Esophagus squamous epithelium (tissue), 5 donors: ENCODE results near the gene OST4. TPM values are rescaled to one million over a fixed set of nuclear protein-coding genes. Genes with fewer than 3 reads are reported as not detected.

Source experiments
- DNase-seq: peaks from one replicate; lab custom pipeline; 2025; lab: John Stamatoyannopoulos, UW
- H3K27ac ChIP-seq, 4 donors: fragments of 200-600 bp; sonication (generic); one replicate each; pipeline ENCODE4 v1.5.1; 2016 to 2019; ENCODE audit warnings: mild to moderate bottlenecking in 1 of 4
- H3K27me3 ChIP-seq, 4 donors: fragments of 200-600 bp; sonication (generic); 1 replicate in 3 of 4; 2 replicates in 1 of 4; pipeline versions ENCODE4 v1.5.1 to v1.6.0; 2017 to 2021; ENCODE audit warnings: antibody characterized with exemption in 1 of 4
- H3K36me3 ChIP-seq, 3 donors: fragments of 200-600 bp; sonication (generic); one replicate each; pipeline ENCODE4 v1.5.1; 2016 to 2019
- H3K4me1 ChIP-seq, 3 donors: fragments of 200-600 bp; sonication (generic); one replicate each; pipeline ENCODE4 v1.5.1; 2017 to 2019
- H3K4me3 ChIP-seq, 4 donors: fragments of 200-600 bp; sonication (generic); 1 replicate in 3 of 4; 2 replicates in 1 of 4; pipeline ENCODE4 v1.5.1; 2016 to 2019; ENCODE audit warnings: mild to moderate bottlenecking in 2 of 4, moderate library complexity in 1 of 4
- H3K9me3 ChIP-seq, 3 donors: fragments of 200-600 bp; sonication (generic); one replicate each; pipeline ENCODE4 v1.5.1; 2016 to 2019
- CTCF ChIP-seq, 6 experiments: fragments of 450-650 bp in 4 of 6; fragments of 200-600 bp in 2 of 6; sonication (generic) in 2 of 6; IDR thresholded peaks; one replicate each; pipeline ENCODE4 v1.5.1; 2016 to 2019; ENCODE audit warnings: antibody characterized with exemption in 6 of 6, mild to moderate bottlenecking in 4 of 6, moderate library complexity in 4 of 6
- POLR2A ChIP-seq, 4 donors: fragments of 450-650 bp; IDR thresholded peaks; one replicate each; pipeline ENCODE4 v1.6.1; 2017; ENCODE audit warnings: antibody characterized with exemption in 4 of 4, mild to moderate bottlenecking in 4 of 4, moderate library complexity in 3 of 4
- WGBS, 2 donors: methylation state at CpG; one replicate each; pipeline ENCODE4 v1.1.5; 2018; 5-methylcytosine and 5-hydroxymethylcytosine counted together
- intact Hi-C: fragments of 100-400 bp; cut with DNase I; formaldehyde crosslinking; loops from one replicate; pipeline ENCODE4 v1.15.0; 2022
- total RNA-seq, 4 donors: library from RNA; depleted of rRNA; stranded (reverse); fragments of >200 nt; gene quantifications; one replicate each; pipeline ENCODE4 v1.1.0, GENCODE V29; 2016
- donor health status: DM: yes; HTN: yes; CAD: no.

The OST4 gene
- total RNA-seq, 4 donors from 2014 or later = 149 to 242 (median 193) TPM

GRCh38 chr2:27042159-27042661 is 29.2 kb downstream of the OST4 start:
- Histone ChIP-seq H3K9me3 (no peaks in the 10 kb centered on the region), H3K27ac (no peak overlapping the region), H3K4me1 (no peaks in the 10 kb centered on the region), H3K36me3 (peaks cover 39 to 48% (median 40%) of the 10 kb centered on the region in 3 donors), H3K27me3 (no peaks in the 10 kb centered on the region), H3K4me3 (no peak overlapping the region)
- 66 to 88% methylated on average over 10 of the region's 10 CpGs for WGBS, 2 donors
- DNase-seq = no peak
- intact Hi-C loops = no loop called here
- TF ChIP-seq CTCF (IDR thresholded peaks at IDR 0.05) = no peak
- TF ChIP-seq POLR2A (IDR thresholded peaks at IDR 0.05) = no peak

GRCh38 chr2:27041752-27042151 is 29.7 kb downstream of the OST4 start:
- Histone ChIP-seq H3K36me3 (peaks cover 39 to 52% (median 45%) of the 10 kb centered on the region in 3 donors), H3K27ac (no peak overlapping the region), H3K4me1 (no peaks in the 10 kb centered on the region), H3K9me3 (no peaks in the 10 kb centered on the region), H3K4me3 (no peak overlapping the region), H3K27me3 (no peaks in the 10 kb centered on the region)
- intact Hi-C loops = no loop called here
- TF ChIP-seq POLR2A (IDR thresholded peaks at IDR 0.05) (no peak), CTCF (IDR thresholded peaks at IDR 0.05) (no peak)
- DNase-seq = no peak
- WGBS, 2 donors = 49 to 79% methylated on average over 5 of the region's 5 CpGs

- intact Hi-C loops = no loop called here
- Histone ChIP-seq H3K4me1 (peaks cover 0 to 1% (median 0%) of the 10 kb centered on the region in 3 donors), H3K9me3 (no peaks in the 10 kb centered on the region), H3K27me3 (no peaks in the 10 kb centered on the region), H3K4me3 (no peak overlapping the region), H3K27ac (no peak overlapping the region), H3K36me3 (peaks cover 49 to 67% (median 60%) of the 10 kb centered on the region in 3 donors)
- TF ChIP-seq CTCF (IDR thresholded peaks at IDR 0.05) (no peak), POLR2A (IDR thresholded peaks at IDR 0.05) (no peak)
- no peak for DNase-seq
- WGBS, 2 donors = 92 to 94% methylated on average over 5 to 8 of the region's 8 CpGs
Observed at GRCh38 chr2:27040282-27040681, 31.2 kb downstream of the OST4 start.

GRCh38 chr2:27039871-27040270 is 31.6 kb downstream of the OST4 start:
- Histone ChIP-seq H3K9me3 (no peaks in the 10 kb centered on the region), H3K4me1 (peaks cover 0 to 6% (median 0%) of the 10 kb centered on the region in 3 donors), H3K27me3 (no peaks in the 10 kb centered on the region), H3K4me3 (no peak overlapping the region), H3K27ac (no peak overlapping the region), H3K36me3 (peaks cover 54 to 71% (median 63%) of the 10 kb centered on the region in 3 donors)
- WGBS, 2 donors = 94 to 100% methylated on average over 4 to 5 of the region's 7 CpGs
- intact Hi-C loops = no loop called here
- no peak for DNase-seq
- TF ChIP-seq CTCF (IDR thresholded peaks at IDR 0.05) (no peak), POLR2A (IDR thresholded peaks at IDR 0.05) (no peak)

- intact Hi-C loops = no loop called here
- H3K27ac ChIP-seq = no peak overlapping the region
Observed at GRCh38 chr2:27039426-27039825, 32.0 kb downstream of the OST4 start.

More at GRCh38 chr2:27039426-27039825, 32.0 kb downstream of the OST4 start:
- Histone ChIP-seq H3K9me3 (no peaks in the 10 kb centered on the region), H3K27me3 (no peaks in the 10 kb centered on the region), H3K4me3 (no peak overlapping the region), H3K36me3 (peaks cover 54 to 74% (median 63%) of the 10 kb centered on the region in 3 donors), H3K4me1 (peaks cover 0 to 10% (median 3%) of the 10 kb centered on the region in 3 donors)
- 92 to 100% methylated on average over 1 to 2 of the region's 6 CpGs for WGBS, 2 donors
- no peak for DNase-seq
- TF ChIP-seq CTCF (IDR thresholded peaks at IDR 0.05) (no peak), POLR2A (IDR thresholded peaks at IDR 0.05) (no peak)
